Measurements from ENCODE around the gene TMEM151B.
A peak's percentile ranks its signal among the peaks of the same experiment; 100 is the strongest.

Gene TMEM151B

GRCh38 chr6:44272529-44272928, 2.3 kb downstream of the TMEM151B start:
- CTCF ChIA-PET = no interaction called here
- no peak overlapping the region for H3K27ac ChIP-seq
- POLR2A ChIA-PET (ENCODE audit: low non-redundant PET) = no interaction called here
- TF ChIP-seq CTCF (conservative IDR thresholded peaks at IDR 0.05; ENCODE audit: low read depth) = no peak
- DNase-seq (ENCODE audit: low spot score) = no peak

DNA sequence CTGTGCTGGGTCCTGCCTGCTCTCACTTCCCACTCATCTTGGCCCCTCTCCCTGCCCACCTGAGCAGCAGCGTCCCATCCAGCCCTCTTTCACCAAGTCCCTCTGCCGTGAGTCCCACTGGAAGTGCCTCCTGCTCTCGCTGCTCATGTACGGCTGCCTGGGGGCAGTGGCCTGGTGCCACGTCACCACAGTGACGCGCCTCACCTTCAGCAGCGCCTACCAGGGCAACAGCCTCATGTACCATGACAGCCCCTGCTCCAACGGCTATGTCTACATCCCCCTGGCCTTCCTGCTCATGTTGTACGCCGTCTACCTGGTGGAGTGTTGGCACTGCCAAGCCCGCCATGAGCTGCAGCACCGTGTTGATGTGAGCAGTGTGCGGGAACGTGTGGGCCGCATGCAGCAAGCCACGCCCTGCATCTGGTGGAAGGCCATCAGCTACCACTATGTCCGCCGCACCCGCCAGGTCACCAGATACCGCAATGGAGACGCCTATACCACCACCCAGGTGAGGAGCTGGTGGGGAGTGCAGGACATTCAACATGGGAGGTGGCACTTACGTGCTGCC, 2.8 kb downstream of the TMEM151B start:
- POLR2A ChIA-PET (ENCODE audit: low non-redundant PET) = interaction anchor here (0.6 kb wide), 1 partner anchor 626 kb away, joined by 4 read pairs; no protein-coding TSS in a partner anchor
- H3K27ac ChIP-seq = no peak overlapping the region
- DNase-seq (ENCODE audit: low spot score) = no peak
- TF ChIP-seq CTCF (conservative IDR thresholded peaks at IDR 0.05; ENCODE audit: low read depth) = no peak
- CTCF ChIA-PET = interaction anchor here (0.5 to 0.6 kb wide), 2 partner anchors 16 to 17 kb away, joined by 3 to 4 read pairs; no protein-coding TSS in a partner anchor

GRCh38 chr6:44273617-44274016, 3.4 kb downstream of the TMEM151B start:
- ChIA-PET CTCF (interaction anchor here (0.5 to 0.6 kb wide), 2 partner anchors 15 to 17 kb away, joined by 3 to 4 read pairs; no protein-coding TSS in a partner anchor), POLR2A (ENCODE audit: low non-redundant PET) (interaction anchor here (0.6 kb wide), 1 partner anchor 627 kb away, joined by 4 read pairs; no protein-coding TSS in a partner anchor)
- H3K27ac ChIP-seq = no peak overlapping the region
- no peak for DNase-seq (ENCODE audit: low spot score)
- TF ChIP-seq CTCF (conservative IDR thresholded peaks at IDR 0.05; ENCODE audit: low read depth) = no peak

DNA sequence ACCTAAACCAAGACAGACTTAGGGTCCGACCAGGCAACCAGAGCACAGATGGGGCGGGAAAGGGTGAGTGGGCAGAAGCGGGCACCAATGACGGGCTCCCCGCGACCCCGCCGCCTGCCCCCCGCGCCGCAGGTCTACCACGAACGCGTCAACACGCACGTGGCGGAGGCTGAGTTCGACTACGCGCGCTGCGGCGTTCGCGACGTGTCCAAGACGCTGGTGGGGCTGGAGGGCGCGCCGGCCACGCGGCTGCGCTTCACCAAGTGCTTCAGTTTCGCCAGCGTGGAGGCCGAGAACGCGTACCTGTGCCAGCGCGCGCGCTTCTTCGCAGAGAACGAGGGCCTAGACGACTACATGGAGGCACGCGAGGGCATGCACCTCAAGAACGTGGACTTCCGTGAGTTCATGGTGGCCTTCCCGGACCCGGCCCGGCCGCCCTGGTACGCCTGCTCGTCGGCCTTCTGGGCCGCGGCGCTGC, 5.1 kb downstream of the TMEM151B start:
- CTCF ChIA-PET = interaction anchor here (1.6 kb wide), 1 partner anchor 12 kb away, joined by 3 read pairs; no protein-coding TSS in a partner anchor
- POLR2A ChIA-PET (ENCODE audit: low non-redundant PET) = no interaction called here

GRCh38 chr6:44275749-44276648, 5.7 kb downstream of the TMEM151B start:
- CTCF ChIA-PET = interaction anchor here (0.6 to 1.6 kb wide), 2 partner anchors 8 to 12 kb away, joined by 3 read pairs; no protein-coding TSS in a partner anchor
- DNase-seq (ENCODE audit: low spot score) = peak; percentile 25
- H3K27ac ChIP-seq = no peak overlapping the region
- no peak for TF ChIP-seq CTCF (conservative IDR thresholded peaks at IDR 0.05; ENCODE audit: low read depth)
- POLR2A ChIA-PET (ENCODE audit: low non-redundant PET) = no interaction called here

More for the DNA sequence above, 5.1 kb downstream of the TMEM151B start:
- no peak for DNase-seq (ENCODE audit: low spot score)
- no peak for TF ChIP-seq CTCF (conservative IDR thresholded peaks at IDR 0.05; ENCODE audit: low read depth)
- H3K27ac ChIP-seq = no peak overlapping the region

All from RWPE1 (cell line).